HCT116 (cell line): ENCODE measurements around the gene PLAC9.

Source experiments
- POLR2A ChIP-seq: IDR thresholded peaks from 2 replicates; pipeline ENCODE4 v1.7.0; 2011; ENCODE audit warnings: borderline replicate concordance; ENCODE audit not compliant: insufficient read depth, insufficient read length; ENCODE audit errors: extremely low read depth
- POLR2AphosphoS5 ChIP-seq: IDR thresholded peaks from 2 replicates; pipeline ENCODE4 v1.6.1; 2011; ENCODE audit warnings: mild to moderate bottlenecking, low read depth, low read length, moderate library complexity
- TF ChIP-seq, protein P1 (sequence below), 3 experiments: fragments of 200-600 bp in 1 of 3; sonication (generic) in 1 of 3; IDR thresholded peaks in 2 of 3; conservative IDR thresholded peaks in 1 of 3; 2 replicates each; pipeline ENCODE4 v1.5.1; 2012 to 2017; ENCODE audit warnings: low read depth in 2 of 3, low read length in 2 of 3, antibody characterized with exemption in 1 of 3, borderline replicate concordance in 1 of 3, control low read depth in 1 of 3, mild to moderate bottlenecking in 1 of 3, mixed read lengths in 1 of 3, mixed run types in 1 of 3, moderate library complexity in 1 of 3; ENCODE audit not compliant: insufficient read depth in 1 of 3

GRCh38 chr10:80110986-80111385 is 21.5 kb upstream of the PLAC9 start:
- TF ChIP-seq POLR2AphosphoS5, result no peak
- TF ChIP-seq, protein P1, sequence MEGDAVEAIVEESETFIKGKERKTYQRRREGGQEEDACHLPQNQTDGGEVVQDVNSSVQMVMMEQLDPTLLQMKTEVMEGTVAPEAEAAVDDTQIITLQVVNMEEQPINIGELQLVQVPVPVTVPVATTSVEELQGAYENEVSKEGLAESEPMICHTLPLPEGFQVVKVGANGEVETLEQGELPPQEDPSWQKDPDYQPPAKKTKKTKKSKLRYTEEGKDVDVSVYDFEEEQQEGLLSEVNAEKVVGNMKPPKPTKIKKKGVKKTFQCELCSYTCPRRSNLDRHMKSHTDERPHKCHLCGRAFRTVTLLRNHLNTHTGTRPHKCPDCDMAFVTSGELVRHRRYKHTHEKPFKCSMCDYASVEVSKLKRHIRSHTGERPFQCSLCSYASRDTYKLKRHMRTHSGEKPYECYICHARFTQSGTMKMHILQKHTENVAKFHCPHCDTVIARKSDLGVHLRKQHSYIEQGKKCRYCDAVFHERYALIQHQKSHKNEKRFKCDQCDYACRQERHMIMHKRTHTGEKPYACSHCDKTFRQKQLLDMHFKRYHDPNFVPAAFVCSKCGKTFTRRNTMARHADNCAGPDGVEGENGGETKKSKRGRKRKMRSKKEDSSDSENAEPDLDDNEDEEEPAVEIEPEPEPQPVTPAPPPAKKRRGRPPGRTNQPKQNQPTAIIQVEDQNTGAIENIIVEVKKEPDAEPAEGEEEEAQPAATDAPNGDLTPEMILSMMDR (IDR thresholded peaks at IDR 0.05 in 2 of 3, conservative IDR thresholded peaks at IDR 0.05 in 1 of 3; ENCODE audit: borderline replicate concordance in 1 of 3, insufficient read depth in 1 of 3, low read depth in 2 of 3, low read length in 2 of 3), result no peak
- TF ChIP-seq POLR2A, result no peak
